Stimulated activated CD4-positive, alpha-beta T cell treated with anti-CD3 and anti-CD28 coated beads, Interleukin-1b, Interleukin-23, amount 100 ng/mL, for 1 hour (primary cell): ENCODE results near the gene ATP13A3.

Experiments
- DNase-seq, 2 donors: peaks; one replicate each; pipeline ENCODE4 v3.0.0-alpha.2; 2020; ENCODE audit warnings: low read depth in 2 of 2

Gene ATP13A3

GRCh38 chr3:194395212-194395611 lies 91.6 kb downstream of the ATP13A3 start:
- no peak for DNase-seq

- no peak for DNase-seq
These were observed 94.2 kb downstream of the ATP13A3 start for GRCh38 chr3:194392576-194392975.

- no peak for DNase-seq
These were observed 96.0 kb downstream of the ATP13A3 start for GRCh38 chr3:194390835-194391234.

GRCh38 chr3:194389269-194389668 lies 97.5 kb downstream of the ATP13A3 start:
- DNase-seq: no peak

GRCh38 chr3:194387926-194388418 lies 98.8 kb downstream of the ATP13A3 start:
- no peak for DNase-seq

GRCh38 chr3:194387276-194387675 lies 99.5 kb downstream of the ATP13A3 start:
- no peak for DNase-seq

- DNase-seq: no peak
These were observed 100.2 kb downstream of the ATP13A3 start for GRCh38 chr3:194386648-194387047.

GRCh38 chr3:194386066-194386465 lies 100.7 kb downstream of the ATP13A3 start:
- no peak for DNase-seq

GRCh38 chr3:194384569-194385001 lies 102.2 kb downstream of the ATP13A3 start:
- DNase-seq: no peak

GRCh38 chr3:194384156-194384555 lies 102.6 kb downstream of the ATP13A3 start:
- no peak for DNase-seq

GRCh38 chr3:194383276-194383940 lies 103.4 kb downstream of the ATP13A3 start:
- no peak for DNase-seq

- no peak for DNase-seq
These were observed 103.9 kb downstream of the ATP13A3 start for GRCh38 chr3:194382892-194383223.

GRCh38 chr3:194382196-194382891 lies 104.5 kb downstream of the ATP13A3 start:
- no peak for DNase-seq

- no peak for DNase-seq
These were observed 105.3 kb downstream of the ATP13A3 start for GRCh38 chr3:194381460-194381875.

GRCh38 chr3:194380326-194380725 lies 106.5 kb downstream of the ATP13A3 start:
- no peak for DNase-seq

GRCh38 chr3:194379651-194380050 lies 107.2 kb downstream of the ATP13A3 start:
- DNase-seq: no peak

- DNase-seq: no peak
These were observed 107.6 kb downstream of the ATP13A3 start for GRCh38 chr3:194379231-194379630.

GRCh38 chr3:194377708-194378107 lies 109.1 kb downstream of the ATP13A3 start:
- no peak for DNase-seq

- no peak for DNase-seq
These were observed 110.6 kb downstream of the ATP13A3 start for GRCh38 chr3:194376241-194376560.

- DNase-seq: no peak
These were observed 111.1 kb downstream of the ATP13A3 start for GRCh38 chr3:194375473-194376240.

- no peak for DNase-seq
These were observed 111.9 kb downstream of the ATP13A3 start for GRCh38 chr3:194374935-194375334.

- no peak for DNase-seq
These were observed 112.9 kb downstream of the ATP13A3 start for GRCh38 chr3:194373899-194374298.

- DNase-seq: no peak
These were observed 113.8 kb downstream of the ATP13A3 start for GRCh38 chr3:194373028-194373427.
